GM10266 (cell line): ENCODE data around the gene PLXNA2.

ENCODE experiments used
- DNase-seq: peaks from one replicate; pipeline ENCODE4 v3.0.0; 2012; ENCODE audit errors: extremely low spot score
- CTCF ChIP-seq: IDR thresholded peaks from 2 replicates; pipeline ENCODE4 v1.5.1; 2012; ENCODE audit warnings: mild to moderate bottlenecking, low read depth; ENCODE audit not compliant: control insufficient read depth, insufficient read depth; ENCODE audit errors: missing control alignments

The PLXNA2 gene

GRCh38 chr1:208084764-208085163 is 159.4 kb downstream of the PLXNA2 start:
- no peak for TF ChIP-seq CTCF

GRCh38 chr1:208084220-208084619 is 160.0 kb downstream of the PLXNA2 start:
- DNase-seq: no peak
- no peak for TF ChIP-seq CTCF

More at GRCh38 chr1:208084764-208085163, 159.4 kb downstream of the PLXNA2 start:
- no peak for DNase-seq

- no peak for TF ChIP-seq CTCF
- no peak for DNase-seq
Measured at GRCh38 chr1:208083715-208084085, 160.5 kb downstream of the PLXNA2 start.

- no peak for TF ChIP-seq CTCF
- no peak for DNase-seq
Measured at GRCh38 chr1:208083016-208083714, 161.0 kb downstream of the PLXNA2 start.

- DNase-seq: no peak
- no peak for TF ChIP-seq CTCF
Measured at GRCh38 chr1:208081972-208082371, 162.2 kb downstream of the PLXNA2 start.

- TF ChIP-seq CTCF: no peak
- no peak for DNase-seq
Measured at GRCh38 chr1:208080396-208081286, 163.5 kb downstream of the PLXNA2 start.

GRCh38 chr1:208079161-208079560 is 165.0 kb downstream of the PLXNA2 start:
- no peak for TF ChIP-seq CTCF
- no peak for DNase-seq
